GDM1 (cell line): ENCODE measurements around the gene SLC25A13.

Experiments used
- DNase-seq: peaks from one replicate; lab custom pipeline; 2025; lab: John Stamatoyannopoulos, UW

SLC25A13 gene

GRCh38 chr7:96241855-96242254 is 80.0 kb downstream of the SLC25A13 start:
- no peak for DNase-seq

- DNase-seq: no peak
Measured at GRCh38 chr7:96238976-96239766, 82.7 kb downstream of the SLC25A13 start.

- no peak for DNase-seq
Measured at GRCh38 chr7:96238474-96238873, 83.4 kb downstream of the SLC25A13 start.

- no peak for DNase-seq
Measured at GRCh38 chr7:96237040-96237439, 84.9 kb downstream of the SLC25A13 start.

GRCh38 chr7:96236198-96237039 is 85.5 kb downstream of the SLC25A13 start:
- no peak for DNase-seq

GRCh38 chr7:96235281-96235680 is 86.6 kb downstream of the SLC25A13 start:
- DNase-seq: no peak

GRCh38 chr7:96233528-96234154 is 88.3 kb downstream of the SLC25A13 start:
- no peak for DNase-seq

GRCh38 chr7:96233084-96233483 is 88.8 kb downstream of the SLC25A13 start:
- no peak for DNase-seq

GRCh38 chr7:96228760-96229159 is 93.1 kb downstream of the SLC25A13 start:
- DNase-seq: no peak

- DNase-seq: no peak
Measured at GRCh38 chr7:96225251-96225650, 96.6 kb downstream of the SLC25A13 start.

- DNase-seq: peak; percentile 9
Measured at GRCh38 chr7:96224685-96225084, 97.2 kb downstream of the SLC25A13 start.

- no peak for DNase-seq
Measured at GRCh38 chr7:96224073-96224472, 97.8 kb downstream of the SLC25A13 start.

GRCh38 chr7:96221888-96222287 is 100.0 kb downstream of the SLC25A13 start:
- no peak for DNase-seq

- no peak for DNase-seq
Measured at GRCh38 chr7:96219378-96220130, 102.3 kb downstream of the SLC25A13 start.

GRCh38 chr7:96218664-96219243 is 103.1 kb downstream of the SLC25A13 start:
- no peak for DNase-seq

- no peak for DNase-seq
Measured at GRCh38 chr7:96217147-96217546, 104.8 kb downstream of the SLC25A13 start.

GRCh38 chr7:96216373-96216772 is 105.5 kb downstream of the SLC25A13 start:
- DNase-seq: no peak

GRCh38 chr7:96212474-96212873 is 109.4 kb downstream of the SLC25A13 start:
- no peak for DNase-seq

- no peak for DNase-seq
Measured at GRCh38 chr7:96211954-96212353, 109.9 kb downstream of the SLC25A13 start.

GRCh38 chr7:96205665-96206064 is 116.2 kb downstream of the SLC25A13 start:
- DNase-seq: no peak

GRCh38 chr7:96204601-96205000 is 117.3 kb downstream of the SLC25A13 start:
- no peak for DNase-seq

GRCh38 chr7:96203786-96204185 is 118.1 kb downstream of the SLC25A13 start:
- DNase-seq: no peak
